Epidermal melanocyte (primary cell): ENCODE measurements around the gene CCR5AS.

ENCODE experiments used
- DNase-seq: peaks from one replicate; pipeline ENCODE4 v3.0.0; 2011; ENCODE audit warnings: low spot score; ENCODE audit not compliant: insufficient read length

CCR5AS gene

DNA sequence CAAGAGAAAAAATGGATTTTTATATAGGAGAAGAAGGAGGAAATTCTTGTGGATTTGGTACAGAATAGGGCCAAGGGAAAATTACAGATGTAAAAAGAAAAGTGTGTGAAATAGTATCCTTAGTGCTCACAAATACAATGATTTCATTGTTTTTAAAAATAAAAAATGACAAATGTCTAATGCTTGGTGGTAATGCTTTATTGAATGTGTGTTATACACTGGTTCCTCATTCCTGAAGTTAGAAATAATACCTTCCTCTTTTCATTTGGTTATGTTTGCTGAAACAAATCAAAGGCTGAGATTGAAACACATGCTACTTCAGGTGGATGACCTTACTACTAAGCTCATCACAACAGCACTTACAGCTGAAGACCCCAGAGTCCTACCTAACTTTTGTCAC is 90.7 kb downstream of the CCR5AS start:
- DNase-seq = no peak

DNA sequence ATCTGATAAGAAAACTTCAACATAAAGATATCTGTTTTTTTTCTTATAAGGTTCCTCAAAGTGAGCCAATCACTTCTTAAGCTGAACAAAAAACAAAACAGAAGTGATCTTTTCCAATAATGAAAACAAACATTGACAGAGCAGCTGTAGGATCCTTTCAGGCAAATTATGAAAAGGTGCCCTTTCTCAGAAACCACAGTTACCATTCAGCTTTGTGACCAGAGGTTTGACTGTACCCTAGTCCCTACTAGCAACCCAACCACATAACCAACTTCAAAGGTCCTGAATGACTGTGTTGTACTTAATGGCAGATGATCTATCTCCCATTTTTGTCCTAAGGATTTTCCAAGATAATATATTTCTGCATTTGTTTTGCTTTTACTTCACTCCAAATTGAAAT is 92.3 kb downstream of the CCR5AS start:
- DNase-seq = no peak
